ENCODE data around the gene RUNX3. TPM values are rescaled to one million over a fixed set of nuclear protein-coding genes. Genes with fewer than 3 reads are reported as not detected.

Gene RUNX3
- total and polyA plus RNA-seq, 10 donors = 17.3 to 76.3 (median 49.3) TPM

GRCh38 chr1:24849672-24850295, 80.3 kb downstream of the RUNX3 start:
- no peaks in the 10 kb centered on the region for H3K9me3 ChIP-seq
- H3K4me1 ChIP-seq = peaks cover 10 to 38% (median 28%) of the 10 kb centered on the region in 6 donors
- H3K36me3 ChIP-seq = peaks cover 0 to 4% (median 0%) of the 10 kb centered on the region in 6 donors
- intact Hi-C loops (cut with DNase I; ENCODE audit: low total_unique reads) = loop anchor here (5.0 to 10.0 kb wide), 4 partner anchors 65 to 353 kb away; no protein-coding TSS in a partner anchor
- 38 to 45% (median 42%) methylated on average over 8 to 9 of the region's 9 CpGs for WGBS, 5 donors
- H3K27me3 ChIP-seq (replicated peaks in 1 of 7) = no peaks in the 10 kb centered on the region
- H3K4me3 ChIP-seq = no peak overlapping the region
- DNase-seq = no peak
- TF ChIP-seq POLR2AphosphoS5 (IDR thresholded peaks at IDR 0.05) (no peak), POLR2A (IDR thresholded peaks at IDR 0.05) (no peak), CTCF (IDR thresholded peaks at IDR 0.05 in 8 of 11, conservative IDR thresholded peaks at IDR 0.05 in 3 of 11) (peak in 4 of 11 experiments; percentile 16 to 46 (median 28))
- H3K27ac ChIP-seq = no peak overlapping the region

Small RNA genes lying within 50 kb of the gene (microRNA-seq; reads per million reads assigned to microRNA genes)
- gene MIR6731 = 2.5 to 5.3 (median 2.5) reads per million in 3 donors

Small RNA genes lying within 50 kb of the gene (small RNA-seq; reads per million reads assigned to genes)
- 0.07 to 0.41 (median 0.16) reads per million in 4 donors for gene MIR6731

Other genes with a start within 250 kb of the RUNX3 start
- 10 to 100 TPM; 60.9 to 99.6 (median 73.8) TPM for gene CLIC4, start 184.8 kb downstream of the RUNX3 start, total RNA-seq
- gene CLIC4, start 184.8 kb downstream of the RUNX3 start, polyA plus RNA-seq = 10 to 100 TPM; 17.0 to 32.2 (median 27.0) TPM